Panc1 (cell line): ENCODE measurements around the gene CDH13. TPM values are rescaled to one million over a fixed set of nuclear protein-coding genes. Genes with fewer than 3 reads are reported as not detected.

Source experiments
- ATAC-seq: fragments of 200-7000 bp; cut with Tn5 transposase; 2 replicates; pipeline ENCODE4 v1.9.1; 2020; ENCODE audit warnings: mild to moderate bottlenecking, moderate library complexity
- BruUV-seq: library from RNA; stranded (reverse); fragments of 400-500 nt; replicated peaks from 2 replicates; lab custom pipeline; 2021; lab: Mats Ljungman, UMichigan
- CTCF ChIA-PET: fragments of 300-600 bp; sonication (Branson Sonifier 250); formaldehyde crosslinking; loops from one replicate; lab custom pipeline; 2022; ENCODE audit warnings: antibody characterized with exemption; lab: Charles Lee
- POLR2A ChIA-PET: fragments of 300-600 bp; sonication (Branson Sonifier 250); formaldehyde crosslinking; loops from one replicate; lab custom pipeline; 2022; ENCODE audit warnings: antibody characterized with exemption; lab: Charles Lee
- DNase-seq: peaks from one replicate; pipeline ENCODE4 v3.0.0-alpha.2; 2010; ENCODE audit warnings: low read depth, low spot score
- H3K27ac ChIP-seq: 2 replicates; pipeline ENCODE4 v1.5.1; 2011; ENCODE audit warnings: mild to moderate bottlenecking, low read length, inconsistent platforms
- H3K27me3 ChIP-seq: fragments of 200-500 bp; sonication (Bioruptor generic); 2 replicates; pipeline ENCODE4 v1.6.0; 2014; ENCODE audit warnings: low read length, inconsistent platforms; ENCODE audit not compliant: control insufficient read depth, insufficient read depth
- H3K36me3 ChIP-seq: fragments of 200-500 bp; sonication (Bioruptor generic); 2 replicates; pipeline ENCODE4 v1.5.1; 2014; ENCODE audit warnings: inconsistent platforms, mild to moderate bottlenecking, low read length, moderate library complexity; ENCODE audit not compliant: control insufficient read depth, insufficient read depth
- H3K4me1 ChIP-seq: 2 replicates; pipeline ENCODE4 v1.5.1; 2011; ENCODE audit warnings: inconsistent platforms, mild to moderate bottlenecking, low read length, moderate library complexity; ENCODE audit not compliant: control insufficient read depth, insufficient read depth
- H3K4me3 ChIP-seq, 2 experiments: 2 replicates each; pipeline ENCODE4 v1.5.1; 2011 to 2012; ENCODE audit warnings: low read depth in 2 of 2, low read length in 2 of 2, mild to moderate bottlenecking in 2 of 2, inconsistent platforms in 1 of 2, moderate library complexity in 1 of 2
- H3K9me3 ChIP-seq: fragments of 200-500 bp; sonication (Bioruptor generic); 2 replicates; pipeline ENCODE4 v1.5.1; 2014; ENCODE audit warnings: low read depth, mild to moderate bottlenecking, inconsistent platforms, low read length, moderate library complexity; ENCODE audit not compliant: control insufficient read depth, insufficient read depth
- POLR2AphosphoS5 ChIP-seq: IDR thresholded peaks from 2 replicates; pipeline ENCODE4 v1.6.1; 2012; ENCODE audit warnings: mild to moderate bottlenecking, low read depth, low read length, moderate library complexity
- SIN3A ChIP-seq: IDR thresholded peaks from 2 replicates; pipeline ENCODE4 v1.6.1; 2012; ENCODE audit warnings: low read depth, mild to moderate bottlenecking, low read length, moderate library complexity, borderline replicate concordance; ENCODE audit not compliant: insufficient read depth
- TCF7L2 ChIP-seq: IDR thresholded peaks from 2 replicates; pipeline ENCODE4 v1.6.1; 2011; ENCODE audit warnings: mild to moderate bottlenecking, low read depth, low read length, inconsistent platforms
- in situ Hi-C: cut with HindIII; loops from 2 replicates; pipeline ENCODE4 v1.10.0; 2016; ENCODE audit warnings: low sequenced_read_pairs, low pct_unique_long_range_greater_than_20kb
- intact Hi-C: fragments of 100-400 bp; cut with micrococcal nuclease; formaldehyde crosslinking; loops from one replicate; pipeline ENCODE4 v1.10.0; 2022; ENCODE audit not compliant: unreplicated experiment
- total RNA-seq: library from RNA; stranded (reverse); gene quantifications from one replicate; pipeline ENCODE4 v1.2.1, GENCODE V29; 2021; ENCODE audit not compliant: unreplicated experiment
- TF ChIP-seq, protein P1 (sequence below): fragments of 450-650 bp; IDR thresholded peaks from 2 replicates; pipeline ENCODE4 v1.5.1; 2017; ENCODE audit warnings: mild to moderate bottlenecking
- TF ChIP-seq, protein P2 (sequence below), 2 experiments: IDR thresholded peaks; 2 replicates each; pipeline ENCODE4 v1.6.1; 2011 to 2012; ENCODE audit warnings: low read depth in 2 of 2, control low read depth in 1 of 2, low read length in 1 of 2, mild to moderate bottlenecking in 1 of 2, moderate library complexity in 1 of 2; ENCODE audit not compliant: insufficient read depth in 1 of 2

Gene CDH13
- total RNA-seq, 1 experiment from 2014 or later = not detected

DNA sequence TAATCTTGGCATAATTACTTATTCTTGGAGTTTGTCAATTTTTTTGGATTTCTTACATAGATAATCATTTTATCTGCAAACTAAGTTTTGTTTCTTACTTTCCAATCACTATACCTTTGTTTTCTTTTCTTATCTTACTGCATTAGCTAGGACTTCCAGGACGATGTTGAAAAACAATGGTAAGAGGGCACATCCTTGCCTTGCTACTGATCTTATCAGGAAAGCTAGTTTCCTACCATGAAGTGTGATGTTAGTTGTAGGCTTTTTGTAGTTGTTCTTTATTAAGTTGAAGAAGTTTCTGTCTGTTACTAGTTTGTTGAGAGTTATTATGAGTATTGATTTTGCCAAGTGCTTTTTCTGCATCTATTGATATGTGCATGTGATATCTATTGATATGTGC, 31.0 kb downstream of the CDH13 start:
- in situ Hi-C loops (no loop called here), intact Hi-C loops (no loop called here)
- Histone ChIP-seq H3K9me3 (no peaks in the 10 kb centered on the region), H3K4me1 (no peaks in the 10 kb centered on the region), H3K27ac (no peak overlapping the region), H3K4me3 (no peak overlapping the region), H3K36me3 (no peaks in the 10 kb centered on the region), H3K27me3 (peaks cover 2% of the 10 kb centered on the region; the same call in 1 of the 2 replicates)
- POLR2A ChIA-PET = no interaction called here
- ATAC-seq = no peak
- CTCF ChIA-PET = no interaction called here
- BruUV-seq = no TSS peak
- no peak for DNase-seq
- TF ChIP-seq, protein P1, sequence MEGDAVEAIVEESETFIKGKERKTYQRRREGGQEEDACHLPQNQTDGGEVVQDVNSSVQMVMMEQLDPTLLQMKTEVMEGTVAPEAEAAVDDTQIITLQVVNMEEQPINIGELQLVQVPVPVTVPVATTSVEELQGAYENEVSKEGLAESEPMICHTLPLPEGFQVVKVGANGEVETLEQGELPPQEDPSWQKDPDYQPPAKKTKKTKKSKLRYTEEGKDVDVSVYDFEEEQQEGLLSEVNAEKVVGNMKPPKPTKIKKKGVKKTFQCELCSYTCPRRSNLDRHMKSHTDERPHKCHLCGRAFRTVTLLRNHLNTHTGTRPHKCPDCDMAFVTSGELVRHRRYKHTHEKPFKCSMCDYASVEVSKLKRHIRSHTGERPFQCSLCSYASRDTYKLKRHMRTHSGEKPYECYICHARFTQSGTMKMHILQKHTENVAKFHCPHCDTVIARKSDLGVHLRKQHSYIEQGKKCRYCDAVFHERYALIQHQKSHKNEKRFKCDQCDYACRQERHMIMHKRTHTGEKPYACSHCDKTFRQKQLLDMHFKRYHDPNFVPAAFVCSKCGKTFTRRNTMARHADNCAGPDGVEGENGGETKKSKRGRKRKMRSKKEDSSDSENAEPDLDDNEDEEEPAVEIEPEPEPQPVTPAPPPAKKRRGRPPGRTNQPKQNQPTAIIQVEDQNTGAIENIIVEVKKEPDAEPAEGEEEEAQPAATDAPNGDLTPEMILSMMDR = no peak
- no peak for TF ChIP-seq TCF7L2
- TF ChIP-seq POLR2AphosphoS5 = no peak
- TF ChIP-seq, protein P2, sequence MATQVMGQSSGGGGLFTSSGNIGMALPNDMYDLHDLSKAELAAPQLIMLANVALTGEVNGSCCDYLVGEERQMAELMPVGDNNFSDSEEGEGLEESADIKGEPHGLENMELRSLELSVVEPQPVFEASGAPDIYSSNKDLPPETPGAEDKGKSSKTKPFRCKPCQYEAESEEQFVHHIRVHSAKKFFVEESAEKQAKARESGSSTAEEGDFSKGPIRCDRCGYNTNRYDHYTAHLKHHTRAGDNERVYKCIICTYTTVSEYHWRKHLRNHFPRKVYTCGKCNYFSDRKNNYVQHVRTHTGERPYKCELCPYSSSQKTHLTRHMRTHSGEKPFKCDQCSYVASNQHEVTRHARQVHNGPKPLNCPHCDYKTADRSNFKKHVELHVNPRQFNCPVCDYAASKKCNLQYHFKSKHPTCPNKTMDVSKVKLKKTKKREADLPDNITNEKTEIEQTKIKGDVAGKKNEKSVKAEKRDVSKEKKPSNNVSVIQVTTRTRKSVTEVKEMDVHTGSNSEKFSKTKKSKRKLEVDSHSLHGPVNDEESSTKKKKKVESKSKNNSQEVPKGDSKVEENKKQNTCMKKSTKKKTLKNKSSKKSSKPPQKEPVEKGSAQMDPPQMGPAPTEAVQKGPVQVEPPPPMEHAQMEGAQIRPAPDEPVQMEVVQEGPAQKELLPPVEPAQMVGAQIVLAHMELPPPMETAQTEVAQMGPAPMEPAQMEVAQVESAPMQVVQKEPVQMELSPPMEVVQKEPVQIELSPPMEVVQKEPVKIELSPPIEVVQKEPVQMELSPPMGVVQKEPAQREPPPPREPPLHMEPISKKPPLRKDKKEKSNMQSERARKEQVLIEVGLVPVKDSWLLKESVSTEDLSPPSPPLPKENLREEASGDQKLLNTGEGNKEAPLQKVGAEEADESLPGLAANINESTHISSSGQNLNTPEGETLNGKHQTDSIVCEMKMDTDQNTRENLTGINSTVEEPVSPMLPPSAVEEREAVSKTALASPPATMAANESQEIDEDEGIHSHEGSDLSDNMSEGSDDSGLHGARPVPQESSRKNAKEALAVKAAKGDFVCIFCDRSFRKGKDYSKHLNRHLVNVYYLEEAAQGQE (IDR thresholded peaks at IDR 0.05; ENCODE audit: insufficient read depth in 1 of 2, low read depth in 2 of 2, low read length in 1 of 2) = no peak
- TF ChIP-seq SIN3A = no peak

DNA sequence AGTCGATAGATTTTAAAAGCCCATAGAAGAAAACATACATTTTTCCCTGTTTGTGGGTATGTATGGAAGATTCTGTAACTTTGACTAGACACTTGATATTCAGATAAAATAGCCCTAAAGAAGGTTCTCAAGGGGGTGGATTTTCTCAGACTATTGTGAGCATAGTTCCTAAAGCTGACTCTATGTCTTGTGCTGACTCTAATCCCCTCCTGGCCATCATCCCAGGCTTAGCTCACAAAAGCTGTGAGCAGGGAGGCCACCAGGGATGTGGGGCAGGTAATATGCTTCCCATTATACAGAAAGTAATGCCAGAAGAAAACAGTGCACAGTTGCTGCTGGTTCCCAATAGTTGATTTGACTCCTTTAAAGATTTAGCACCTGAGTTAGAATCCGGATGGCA, 32.0 kb downstream of the CDH13 start:
- Histone ChIP-seq H3K4me3 (no peak overlapping the region), H3K9me3 (no peaks in the 10 kb centered on the region), H3K36me3 (no peaks in the 10 kb centered on the region), H3K4me1 (no peaks in the 10 kb centered on the region), H3K27ac (no peak overlapping the region), H3K27me3 (peaks cover 2% of the 10 kb centered on the region; the same call in 1 of the 2 replicates)
- no TSS peak for BruUV-seq
- intact Hi-C loops (no loop called here), in situ Hi-C loops (no loop called here)
- CTCF ChIA-PET = no interaction called here
- ATAC-seq (no peak), DNase-seq (no peak)
- POLR2A ChIA-PET = no interaction called here
- TF ChIP-seq, protein P2 (IDR thresholded peaks at IDR 0.05; ENCODE audit: insufficient read depth in 1 of 2, low read depth in 2 of 2, low read length in 1 of 2) = no peak
- TF ChIP-seq, protein P1 = no peak
- TF ChIP-seq TCF7L2 (no peak), POLR2AphosphoS5 (no peak), SIN3A (no peak)
